Posterior cingulate gyrus (tissue), 11 donors: ENCODE results near the gene C8G.
A peak's percentile ranks its signal among the peaks of the same experiment; 100 is the strongest.

ENCODE experiments used
- DNase-seq, 10 donors: peaks; one replicate each; pipeline versions ENCODE4 v3.0.0 to v3.0.0-alpha.2; 2020 to 2021; ENCODE audit warnings: mixed read lengths in 3 of 10
- intact Hi-C: fragments of 100-400 bp; cut with DNase I; formaldehyde crosslinking; loops from one replicate; pipeline ENCODE4 v1.15.1; 2023

The C8G gene

GRCh38 chr9:136995362-136995761 lies 50.3 kb downstream of the C8G start:
- DNase-seq = no peak
- intact Hi-C loops = no loop called here

DNA sequence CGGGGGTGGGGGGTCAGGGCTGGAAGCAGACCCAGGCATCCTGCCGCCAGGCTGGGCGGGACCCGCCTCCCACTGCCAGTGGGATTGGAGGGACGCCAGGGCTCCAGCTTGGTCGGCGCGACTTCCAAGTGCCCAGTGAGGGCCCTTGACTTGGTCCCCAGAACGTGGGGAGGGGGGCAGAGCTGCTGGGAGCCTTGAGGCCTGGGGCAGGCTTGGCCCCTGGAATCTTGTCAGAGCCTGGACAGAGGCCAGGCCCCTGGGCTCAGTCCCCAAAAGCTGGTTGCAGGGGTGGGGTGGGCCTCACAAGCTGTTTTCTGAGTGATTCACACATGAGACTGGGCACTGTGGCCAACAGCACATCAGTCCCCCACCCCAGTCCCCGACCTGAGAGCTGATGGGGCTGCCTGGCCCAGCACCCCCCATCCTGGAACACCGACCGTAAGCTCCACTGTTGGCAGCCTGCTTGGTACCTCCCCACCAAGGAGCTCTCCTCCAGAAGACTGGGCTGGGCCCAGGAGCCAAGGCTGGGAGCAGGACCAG lies 50.8 kb downstream of the C8G start:
- intact Hi-C loops = no loop called here
- DNase-seq = peak in 1 of 10 donors; percentile 52
